Measurements from ENCODE around the gene CST3. TPM values are rescaled to one million over a fixed set of nuclear protein-coding genes. Genes with fewer than 3 reads are reported as not detected.

The CST3 gene
- total RNA-seq, 2 donors from 2014 or later: 884 to 914 TPM

GRCh38 chr20:23683281-23683680 lies 45.5 kb upstream of the CST3 start:
- DNase-seq (ENCODE audit: low spot score): no peak
- Histone ChIP-seq H3K27me3 (no peaks in the 10 kb centered on the region), H3K4me1 (peaks cover 0 to 7% of the 10 kb centered on the region in 2 donors), H3K27ac (no peak overlapping the region), H3K36me3 (no peaks in the 10 kb centered on the region), H3K9me3 (no peaks in the 10 kb centered on the region), H3K4me3 (no peak overlapping the region)
- no peak for TF ChIP-seq CTCF (IDR thresholded peaks at IDR 0.05)

GRCh38 chr20:23680146-23680545 lies 42.4 kb upstream of the CST3 start:
- no peak overlapping the region for H3K27ac ChIP-seq
- no peaks in the 10 kb centered on the region for H3K9me3 ChIP-seq
- peak; percentile 60 for DNase-seq (ENCODE audit: low spot score)
- no peak for TF ChIP-seq CTCF (IDR thresholded peaks at IDR 0.05)
- H3K27me3 ChIP-seq: no peaks in the 10 kb centered on the region
- no peaks in the 10 kb centered on the region for H3K36me3 ChIP-seq
- no peak overlapping the region for H3K4me3 ChIP-seq
- peaks cover 0 to 7% of the 10 kb centered on the region in 2 donors for H3K4me1 ChIP-seq

GRCh38 chr20:23679133-23680092 lies 41.7 kb upstream of the CST3 start:
- H3K4me3 ChIP-seq: no peak overlapping the region
- no peak overlapping the region for H3K27ac ChIP-seq
- H3K36me3 ChIP-seq: no peaks in the 10 kb centered on the region
- no peaks in the 10 kb centered on the region for H3K9me3 ChIP-seq
- H3K4me1 ChIP-seq: peaks cover 0 to 7% of the 10 kb centered on the region in 2 donors
- no peak for TF ChIP-seq CTCF (IDR thresholded peaks at IDR 0.05)
- H3K27me3 ChIP-seq: no peaks in the 10 kb centered on the region
- peak; percentile 40 for DNase-seq (ENCODE audit: low spot score)

GRCh38 chr20:23673209-23673608 lies 35.5 kb upstream of the CST3 start:
- Histone ChIP-seq H3K27ac (no peak overlapping the region), H3K36me3 (no peaks in the 10 kb centered on the region), H3K4me1 (no peaks in the 10 kb centered on the region), H3K27me3 (no peaks in the 10 kb centered on the region), H3K4me3 (no peak overlapping the region), H3K9me3 (no peaks in the 10 kb centered on the region)
- no peak for DNase-seq (ENCODE audit: low spot score)
- TF ChIP-seq CTCF (IDR thresholded peaks at IDR 0.05): no peak

GRCh38 chr20:23672158-23672557 lies 34.4 kb upstream of the CST3 start:
- no peak overlapping the region for H3K4me3 ChIP-seq

More at GRCh38 chr20:23672158-23672557, 34.4 kb upstream of the CST3 start:
- H3K36me3 ChIP-seq: no peaks in the 10 kb centered on the region
- no peak overlapping the region for H3K27ac ChIP-seq
- no peaks in the 10 kb centered on the region for H3K9me3 ChIP-seq
- H3K4me1 ChIP-seq: no peaks in the 10 kb centered on the region
- no peak for TF ChIP-seq CTCF (IDR thresholded peaks at IDR 0.05)
- DNase-seq (ENCODE audit: low spot score): no peak
- H3K27me3 ChIP-seq: no peaks in the 10 kb centered on the region

Data from right atrium auricular region (tissue), 2 donors.